ENCODE measurements around the gene RIPOR2.

RIPOR2 gene

GRCh38 chr6:24827162-24827561, 108.6 kb downstream of the RIPOR2 start:
- TF ChIP-seq CTCF (IDR thresholded peaks at IDR 0.05; ENCODE audit: low read depth, low read length, missing control alignments), result no peak
- in situ Hi-C loops (cut with HindIII; ENCODE audit: low pct_ligation_motif_present, low sequenced_read_pairs), result no loop called here
- H3K36me3 ChIP-seq (replicated peaks), result no peaks in the 10 kb centered on the region
- DNase-seq, result no peak
- H3K27me3 ChIP-seq (replicated peaks), result no peaks in the 10 kb centered on the region
- H3K27ac ChIP-seq, result no peak overlapping the region
- H3K4me3 ChIP-seq (ENCODE audit: low read depth, low read length), result no peak overlapping the region

- in situ Hi-C loops (cut with HindIII; ENCODE audit: low pct_ligation_motif_present, low sequenced_read_pairs), result no loop called here
- TF ChIP-seq CTCF (IDR thresholded peaks at IDR 0.05; ENCODE audit: low read depth, low read length, missing control alignments), result no peak
- no peak for DNase-seq
- Histone ChIP-seq H3K27ac (no peak overlapping the region), H3K4me3 (ENCODE audit: low read depth, low read length) (no peak overlapping the region), H3K27me3 (replicated peaks) (no peaks in the 10 kb centered on the region), H3K36me3 (replicated peaks) (no peaks in the 10 kb centered on the region)
Observed at GRCh38 chr6:24825130-24825630, 110.6 kb downstream of the RIPOR2 start.

- in situ Hi-C loops (cut with HindIII; ENCODE audit: low pct_ligation_motif_present, low sequenced_read_pairs), result no loop called here
- no peaks in the 10 kb centered on the region for H3K27me3 ChIP-seq (replicated peaks)
- DNase-seq, result no peak
- H3K4me3 ChIP-seq (ENCODE audit: low read depth, low read length), result no peak overlapping the region
- no peak overlapping the region for H3K27ac ChIP-seq
- no peak for TF ChIP-seq CTCF (IDR thresholded peaks at IDR 0.05; ENCODE audit: low read depth, low read length, missing control alignments)
- H3K36me3 ChIP-seq (replicated peaks), result no peaks in the 10 kb centered on the region
Observed at GRCh38 chr6:24824142-24824938, 111.4 kb downstream of the RIPOR2 start.

GRCh38 chr6:24823185-24823584, 112.6 kb downstream of the RIPOR2 start:
- H3K4me3 ChIP-seq (ENCODE audit: low read depth, low read length), result no peak overlapping the region
- no peak for DNase-seq
- no peak overlapping the region for H3K27ac ChIP-seq
- TF ChIP-seq CTCF (IDR thresholded peaks at IDR 0.05; ENCODE audit: low read depth, low read length, missing control alignments), result no peak
- no peaks in the 10 kb centered on the region for H3K27me3 ChIP-seq (replicated peaks)
- H3K36me3 ChIP-seq (replicated peaks), result no peaks in the 10 kb centered on the region
- in situ Hi-C loops (cut with HindIII; ENCODE audit: low pct_ligation_motif_present, low sequenced_read_pairs), result no loop called here

GRCh38 chr6:24822696-24823095, 113.1 kb downstream of the RIPOR2 start:
- Histone ChIP-seq H3K4me3 (ENCODE audit: low read depth, low read length) (no peak overlapping the region), H3K27me3 (replicated peaks) (no peaks in the 10 kb centered on the region), H3K27ac (no peak overlapping the region), H3K36me3 (replicated peaks) (no peaks in the 10 kb centered on the region)
- DNase-seq, result peak; percentile 11
- no peak for TF ChIP-seq CTCF (IDR thresholded peaks at IDR 0.05; ENCODE audit: low read depth, low read length, missing control alignments)
- in situ Hi-C loops (cut with HindIII; ENCODE audit: low pct_ligation_motif_present, low sequenced_read_pairs), result no loop called here
